K562 (cell line): ENCODE data around the gene MYOCD. TPM values are rescaled to one million over a fixed set of nuclear protein-coding genes. Genes with fewer than 3 reads are reported as not detected.

Source experiments
- ATAC-seq: fragments of 200-7000 bp; cut with Tn5 transposase; 3 replicates; pipeline ENCODE4 v1.9.1; 2020; ENCODE audit warnings: moderate library complexity
- BruUV-seq: library from RNA; stranded (reverse); fragments of 400-500 nt; replicated peaks from 2 replicates; lab custom pipeline; 2021; lab: Mats Ljungman, UMichigan
- CTCF ChIA-PET: fragments of 300-600 bp; formaldehyde crosslinking; extraction: SDS; loops from one replicate; lab custom pipeline; 2021; ENCODE audit warnings: low intra/inter-chr PET ratio; lab: Yijun Ruan, JAX
- POLR2A ChIA-PET: fragments of 300-600, 350-650 bp; sonication (Branson Sonifier 250); formaldehyde crosslinking; extraction: SDS; loops from one replicate; lab custom pipeline; 2021; ENCODE audit warnings: antibody characterized with exemption, inconsistent platforms; lab: Yijun Ruan, JAX
- DNase-seq, 4 experiments: peaks; one replicate each; pipeline versions ENCODE4 v3.0.0 to v3.0.0-alpha.2; 2011 to 2018; ENCODE audit warnings: low spot score in 3 of 4, mixed read lengths in 3 of 4; ENCODE audit errors: extremely low read depth in 1 of 4
- FAIRE-seq: peaks from 2 replicates; lab custom pipeline; 2011; peaks lifted over from hg19 to GRCh38; lab: Jason Lieb, UNC
- H2AFZ ChIP-seq: 2 replicates; pipeline ENCODE4 v1.6.0; 2011; ENCODE audit warnings: low read depth, low read length, control low read depth, inconsistent platforms
- H3K27ac ChIP-seq: fragments of 200-600 bp; 3 replicates; pipeline ENCODE4 v1.8.0; 2011; ENCODE audit warnings: low read depth, mild to moderate bottlenecking, control low read depth, inconsistent platforms, low read length, moderate library complexity, mixed read lengths; ENCODE audit errors: extremely low read depth
- H3K27me3 ChIP-seq, 2 experiments: fragments of 300-600 bp in 1 of 2; 2 replicates in 1 of 2; 3 replicates in 1 of 2; pipeline versions ENCODE4 v1.6.0 to v1.8.0; 2011; ENCODE audit warnings: inconsistent platforms in 2 of 2, low read length in 2 of 2, mild to moderate bottlenecking in 1 of 2, mixed read lengths in 1 of 2, moderate library complexity in 1 of 2; ENCODE audit not compliant: control insufficient read depth in 2 of 2, insufficient read depth in 2 of 2
- H3K36me3 ChIP-seq: fragments of 300-600 bp; 3 replicates; pipeline ENCODE4 v1.8.0; 2011; ENCODE audit warnings: mild to moderate bottlenecking, low read length, inconsistent platforms; ENCODE audit not compliant: control insufficient read depth, insufficient read depth
- H3K4me1 ChIP-seq, 2 experiments: fragments of 200-600 bp in 1 of 2; replicated peaks in 1 of 2; 2 replicates in 1 of 2; 3 replicates in 1 of 2; pipeline versions ENCODE4 v1.5.1 to v1.8.0; 2011; ENCODE audit warnings: inconsistent platforms in 2 of 2, low read length in 2 of 2, mild to moderate bottlenecking in 1 of 2, mixed read lengths in 1 of 2, moderate library complexity in 1 of 2; ENCODE audit not compliant: control insufficient read depth in 2 of 2, insufficient read depth in 2 of 2
- H3K4me2 ChIP-seq: 2 replicates; pipeline ENCODE4 v1.6.1; 2011; ENCODE audit warnings: low read length, control low read depth, inconsistent platforms, mixed read lengths; ENCODE audit not compliant: insufficient read depth
- H3K4me3 ChIP-seq: fragments of 200-600 bp; sonication (generic), shearing (Covaris generic); 2 replicates; pipeline ENCODE4 v1.5.1; 2016; ENCODE audit warnings: control low read depth, inconsistent platforms
- H3K79me2 ChIP-seq: fragments of 200-600 bp; 3 replicates; pipeline ENCODE4 v1.8.0; 2011; ENCODE audit warnings: low read length, inconsistent platforms; ENCODE audit not compliant: control insufficient read depth, insufficient read depth
- H3K9ac ChIP-seq, 2 experiments: 2 replicates each; pipeline versions ENCODE4 v1.6.0 to v1.6.1; 2011; ENCODE audit warnings: low read depth in 2 of 2, low read length in 2 of 2, control low read depth in 1 of 2, inconsistent platforms in 1 of 2, mild to moderate bottlenecking in 1 of 2, mixed read lengths in 1 of 2; ENCODE audit not compliant: insufficient read depth in 1 of 2
- H3K9me1 ChIP-seq: one replicate; pipeline ENCODE4 v1.6.0; 2011; ENCODE audit warnings: inconsistent platforms, mild to moderate bottlenecking, low read length, moderate library complexity; ENCODE audit not compliant: control insufficient read depth, insufficient read depth
- H3K9me3 ChIP-seq: replicated peaks from 2 replicates; pipeline ENCODE4 v1.5.1; 2011; ENCODE audit warnings: low read depth, low read length, inconsistent platforms; ENCODE audit not compliant: control insufficient read depth, insufficient read depth
- H4K20me1 ChIP-seq: replicated peaks from 2 replicates; pipeline ENCODE4 v1.6.1; 2011; ENCODE audit warnings: low read length, inconsistent platforms, mixed read lengths; ENCODE audit not compliant: control insufficient read depth, insufficient read depth
- BCL6 ChIP-seq: fragments of 250-450 bp; sonication (Bioruptor Pico); IDR thresholded peaks from 2 replicates; pipeline ENCODE4 v1.4.0; 2020
- CBX8 ChIP-seq: fragments of 200-600 bp; sonication (generic); IDR thresholded peaks from 2 replicates; pipeline ENCODE4 v1.6.1; 2012; ENCODE audit warnings: borderline replicate concordance, mixed run types, low read depth, mild to moderate bottlenecking, moderate library complexity, mixed read lengths, low read length, control low read depth, inconsistent platforms; ENCODE audit not compliant: poor library complexity, severe bottlenecking; ENCODE audit errors: extremely low read depth
- GTF2E2 ChIP-seq: fragments of 200-800 bp; sonication (Bioruptor generic); IDR thresholded peaks from 2 replicates; pipeline ENCODE4 v1.6.1; 2016; ENCODE audit warnings: missing genetic modification characterization, missing compliant biosample characterization
- HIVEP1 ChIP-seq: fragments of 250-450 bp; sonication (Bioruptor Pico); IDR thresholded peaks from 2 replicates; pipeline ENCODE4 v1.4.0; 2020; ENCODE audit warnings: mild to moderate bottlenecking
- L3MBTL2 ChIP-seq: fragments of 450-650 bp; IDR thresholded peaks from 2 replicates; pipeline ENCODE4 v1.6.1; 2016; ENCODE audit warnings: mild to moderate bottlenecking, moderate library complexity
- LCOR ChIP-seq: sonication (generic); formaldehyde crosslinking; IDR thresholded peaks from 2 replicates; pipeline ENCODE4 v1.8.0; 2022; ENCODE audit warnings: mild to moderate bottlenecking, missing genetic modification reagents
- NR1H2 ChIP-seq: sonication (generic); formaldehyde crosslinking; IDR thresholded peaks from 2 replicates; pipeline ENCODE4 v1.4.0; 2020; ENCODE audit warnings: mild to moderate bottlenecking, missing genetic modification reagents
- NR2F6 ChIP-seq: fragments of 450-650 bp; formaldehyde crosslinking; IDR thresholded peaks from 2 replicates; pipeline ENCODE4 v1.4.0; 2020; ENCODE audit warnings: mild to moderate bottlenecking
- PRMT5 ChIP-seq: sonication (generic); formaldehyde crosslinking; IDR thresholded peaks from 2 replicates; pipeline ENCODE4 v1.5.0; 2020; ENCODE audit warnings: missing genetic modification reagents
- RBM22 ChIP-seq: fragments of 200-400 bp; formaldehyde crosslinking; IDR thresholded peaks from 2 replicates; pipeline ENCODE4 v1.6.1; 2018; ENCODE audit warnings: low read length, low read depth; ENCODE audit not compliant: poor library complexity, severe bottlenecking
- SIRT6 ChIP-seq: IDR thresholded peaks from one replicate; pipeline ENCODE4 v1.6.1; 2012; ENCODE audit warnings: low read depth, mild to moderate bottlenecking, control low read depth, inconsistent platforms, low read length, moderate library complexity
- ZEB2 ChIP-seq: fragments of 450-650 bp; IDR thresholded peaks from 2 replicates; pipeline ENCODE4 v1.6.1; 2016
- ZKSCAN8 ChIP-seq: fragments of 200-800 bp; sonication (Bioruptor generic); IDR thresholded peaks from 2 replicates; pipeline ENCODE4 v1.6.1; 2016; ENCODE audit warnings: missing genetic modification characterization, missing compliant biosample characterization
- ZNF12 ChIP-seq: sonication (generic); formaldehyde crosslinking; IDR thresholded peaks from 2 replicates; pipeline ENCODE4 v1.4.0; 2020; ENCODE audit warnings: mild to moderate bottlenecking, missing genetic modification reagents
- ZNF584 ChIP-seq: fragments of 200-800 bp; sonication (Bioruptor generic); IDR thresholded peaks from 2 replicates; pipeline ENCODE4 v1.6.1; 2016; ENCODE audit warnings: low read depth, mild to moderate bottlenecking, missing genetic modification characterization, missing compliant biosample characterization
- WGBS: fragments of 100-300 bp; shearing (Covaris generic); methylation state at CpG from one replicate; pipeline ENCODE4 v1.1.6; 2016; ENCODE audit warnings: low coverage, mixed read lengths; ENCODE audit not compliant: insufficient coverage; ENCODE audit errors: missing lambda C conversion rate; 5-methylcytosine and 5-hydroxymethylcytosine counted together
- in situ Hi-C: fragments of 300-500 bp; cut with MboI; formaldehyde crosslinking; loops from 4 replicates; pipeline ENCODE4 v1.15.0; 2018; ENCODE audit warnings: inconsistent platforms, mixed read lengths
- intact Hi-C: fragments of 100-400 bp; cut with micrococcal nuclease; formaldehyde crosslinking; loops from 2 replicates; pipeline ENCODE4 v1.14.2; 2022
- polyA plus RNA-seq, 8 experiments: library from polyadenylated mRNA; depleted of rRNA in 4 of 8; stranded (reverse) in 5 of 8; unstranded in 3 of 8; fragments of >200 nt; fragmentation: Nextera tagmentation in 2 of 8; fragmentation: Illumina TruSeq in 1 of 8; extraction: Ambion mirVana in 2 of 8; extraction: Trizol in 1 of 8; gene quantifications; 2 replicates each; pipeline versions ENCODE4 v1.2.1 to v1.2.3, GENCODE V29; 2011 to 2014; ENCODE audit warnings: inconsistent platforms in 1 of 8, missing spikeins in 1 of 8
- total RNA-seq, 7 experiments: library from RNA; depleted of rRNA in 6 of 7; stranded (reverse); fragments of >200 nt in 6 of 7; fragmentation: Illumina TruSeq in 2 of 7; extraction: Trizol in 2 of 7; gene quantifications; 2 replicates each; pipeline versions ENCODE4 v1.2.1 to v1.2.3, GENCODE V29; 2011 to 2021; ENCODE audit warnings: low replicate concordance in 1 of 7
- TF ChIP-seq, protein P1 (sequence below): IDR thresholded peaks from 3 replicates; pipeline ENCODE4 v1.6.1; 2011; ENCODE audit warnings: borderline replicate concordance, mild to moderate bottlenecking, moderate library complexity; ENCODE audit not compliant: insufficient read length; ENCODE audit errors: extremely low read depth

The MYOCD gene
- total and polyA plus RNA-seq, 9 of the 15 experiments (the other 6 are each of a cell fraction or from before 2014, with no cell fraction given), result not detected

DNA sequence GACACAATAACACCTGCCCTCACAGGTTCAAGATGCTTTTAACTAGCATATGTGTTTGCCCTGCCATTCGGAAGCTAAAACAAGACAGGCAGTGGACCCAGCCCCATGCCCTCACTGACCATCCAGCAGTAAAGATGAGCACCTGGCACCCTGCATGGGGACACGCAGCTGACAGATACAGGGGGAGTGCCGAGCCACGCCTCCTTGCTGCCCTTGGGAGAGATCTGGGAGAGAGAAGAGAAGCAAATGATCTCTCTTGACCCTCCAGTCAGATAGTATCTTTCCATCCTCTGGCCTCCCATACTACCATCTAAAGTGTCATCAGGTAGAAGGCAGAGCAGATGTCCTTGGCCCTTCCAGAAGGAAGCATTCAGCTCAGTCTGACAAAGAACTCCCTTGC, 40.6 kb upstream of the MYOCD start:
- ATAC-seq (no peak), FAIRE-seq (no peak), DNase-seq (no peak)
- H3K9me1 ChIP-seq, result no peaks in the 10 kb centered on the region
- no peak overlapping the region for H3K4me2 ChIP-seq
- in situ Hi-C loops, result no loop called here
- H3K9me3 ChIP-seq, result no peaks in the 10 kb centered on the region
- WGBS, result no CpG with 5 or more reads among the region's 4 CpGs
- no peaks in the 10 kb centered on the region; a peak in 1 of 5 replicates for H3K27me3 ChIP-seq
- intact Hi-C loops, result no loop called here
- CTCF ChIA-PET, result no interaction called here
- no TSS peak for BruUV-seq
- no peaks in the 10 kb centered on the region for H3K79me2 ChIP-seq
- H3K4me3 ChIP-seq, result no peak overlapping the region
- H4K20me1 ChIP-seq, result no peaks in the 10 kb centered on the region
- TF ChIP-seq ZNF584, result no peak
- no peak for TF ChIP-seq CBX8
- no peak for TF ChIP-seq SIRT6
- TF ChIP-seq HIVEP1 (CRISPR knock-in tag), result no peak
- TF ChIP-seq ZKSCAN8 (CRISPR knock-in tag), result no peak
- TF ChIP-seq BCL6 (CRISPR knock-in tag), result no peak
- TF ChIP-seq NR1H2 (CRISPR knock-in tag), result no peak
- no peak for TF ChIP-seq GTF2E2 (tag)
- TF ChIP-seq ZEB2, result no peak
- TF ChIP-seq NR2F6 (CRISPR knock-in tag), result no peak
- no peak for TF ChIP-seq RBM22
- TF ChIP-seq PRMT5 (CRISPR knock-in tag), result no peak
- TF ChIP-seq ZNF12 (CRISPR knock-in tag), result no peak
- no peak for TF ChIP-seq L3MBTL2
- TF ChIP-seq LCOR (CRISPR knock-in tag), result no peak
- TF ChIP-seq, protein P1, sequence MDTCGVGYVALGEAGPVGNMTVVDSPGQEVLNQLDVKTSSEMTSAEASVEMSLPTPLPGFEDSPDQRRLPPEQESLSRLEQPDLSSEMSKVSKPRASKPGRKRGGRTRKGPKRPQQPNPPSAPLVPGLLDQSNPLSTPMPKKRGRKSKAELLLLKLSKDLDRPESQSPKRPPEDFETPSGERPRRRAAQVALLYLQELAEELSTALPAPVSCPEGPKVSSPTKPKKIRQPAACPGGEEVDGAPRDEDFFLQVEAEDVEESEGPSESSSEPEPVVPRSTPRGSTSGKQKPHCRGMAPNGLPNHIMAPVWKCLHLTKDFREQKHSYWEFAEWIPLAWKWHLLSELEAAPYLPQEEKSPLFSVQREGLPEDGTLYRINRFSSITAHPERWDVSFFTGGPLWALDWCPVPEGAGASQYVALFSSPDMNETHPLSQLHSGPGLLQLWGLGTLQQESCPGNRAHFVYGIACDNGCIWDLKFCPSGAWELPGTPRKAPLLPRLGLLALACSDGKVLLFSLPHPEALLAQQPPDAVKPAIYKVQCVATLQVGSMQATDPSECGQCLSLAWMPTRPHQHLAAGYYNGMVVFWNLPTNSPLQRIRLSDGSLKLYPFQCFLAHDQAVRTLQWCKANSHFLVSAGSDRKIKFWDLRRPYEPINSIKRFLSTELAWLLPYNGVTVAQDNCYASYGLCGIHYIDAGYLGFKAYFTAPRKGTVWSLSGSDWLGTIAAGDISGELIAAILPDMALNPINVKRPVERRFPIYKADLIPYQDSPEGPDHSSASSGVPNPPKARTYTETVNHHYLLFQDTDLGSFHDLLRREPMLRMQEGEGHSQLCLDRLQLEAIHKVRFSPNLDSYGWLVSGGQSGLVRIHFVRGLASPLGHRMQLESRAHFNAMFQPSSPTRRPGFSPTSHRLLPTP, result no peak
- POLR2A ChIA-PET, result no interaction called here
- H3K4me1 ChIP-seq, result no peaks in the 10 kb centered on the region; a peak in 1 of 5 replicates
- H2AFZ ChIP-seq, result no peak overlapping the region
- no peak overlapping the region for H3K27ac ChIP-seq
- no peaks in the 10 kb centered on the region for H3K36me3 ChIP-seq
- H3K9ac ChIP-seq, result no peak overlapping the region
